ENCODE results near the gene TARBP1. TPM values are rescaled to one million over a fixed set of nuclear protein-coding genes. Genes with fewer than 3 reads are reported as not detected.

The TARBP1 gene
- total RNA-seq, 1 donor from 2014 or later: 9.2 TPM

DNA sequence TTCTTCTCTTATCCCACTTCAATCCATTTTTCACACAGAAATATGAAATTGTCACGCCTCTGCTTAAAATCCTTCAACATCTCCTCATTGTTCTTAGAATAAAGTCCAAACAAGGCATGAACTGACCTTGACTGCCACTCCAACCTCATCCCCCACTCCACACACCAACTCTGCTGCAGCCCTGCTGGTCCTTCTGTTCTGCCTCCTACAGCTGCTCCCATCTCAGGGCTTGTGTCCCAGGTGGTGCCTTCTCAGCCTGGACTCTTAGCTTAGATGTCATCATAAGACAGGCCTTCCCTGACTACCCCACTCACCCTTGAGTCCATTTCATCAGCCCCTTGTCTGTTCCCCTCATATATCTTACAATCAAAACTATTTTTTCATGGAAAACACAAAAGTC is 10.4 kb downstream of the TARBP1 start:
- DNase-seq (no peak), ATAC-seq (ENCODE audit: poor library complexity) (no peak)
- intact Hi-C loops (cut with DNase I): no loop called here

DNA sequence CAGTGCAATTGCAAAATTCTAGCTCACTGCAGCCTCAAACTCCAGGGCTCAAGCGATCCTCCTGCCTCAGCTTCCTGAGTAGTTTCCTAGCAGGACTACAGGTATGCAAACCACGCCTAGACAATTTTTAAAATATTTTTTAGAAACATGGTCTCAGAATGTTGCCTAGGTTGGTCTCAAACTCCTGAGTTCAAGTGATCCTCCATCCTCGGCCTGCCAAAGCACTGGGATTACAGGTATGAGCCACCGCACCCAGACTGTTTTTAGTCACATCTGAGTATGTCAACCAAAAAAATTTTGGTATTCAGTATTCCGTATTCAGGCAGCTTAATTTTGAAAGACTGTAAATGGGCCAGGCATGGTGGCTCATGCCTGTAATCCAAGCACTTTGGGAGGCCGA is 11.2 kb downstream of the TARBP1 start:
- DNase-seq: no peak
- intact Hi-C loops (cut with DNase I): no loop called here
- no peak for ATAC-seq (ENCODE audit: poor library complexity)

DNA sequence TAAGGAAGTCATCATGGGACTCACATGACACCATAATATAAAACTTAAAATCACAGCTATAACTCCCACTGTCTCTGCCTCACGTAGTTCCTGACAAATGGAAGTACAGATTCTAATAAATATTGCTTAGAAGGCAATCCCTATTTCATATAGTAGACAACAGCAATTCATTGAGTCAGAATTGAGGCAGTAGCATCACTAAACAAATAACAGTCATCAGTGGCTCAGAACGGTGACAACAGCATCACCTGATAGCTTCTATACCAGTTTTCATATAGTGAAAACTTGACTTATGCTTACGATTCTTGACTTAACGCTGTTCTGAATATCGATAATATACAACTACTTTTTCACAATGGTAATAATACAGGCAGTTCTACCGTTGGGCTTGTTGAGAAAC is 12.0 kb downstream of the TARBP1 start:
- intact Hi-C loops (cut with DNase I): no loop called here
- no peak for ATAC-seq (ENCODE audit: poor library complexity)

DNA sequence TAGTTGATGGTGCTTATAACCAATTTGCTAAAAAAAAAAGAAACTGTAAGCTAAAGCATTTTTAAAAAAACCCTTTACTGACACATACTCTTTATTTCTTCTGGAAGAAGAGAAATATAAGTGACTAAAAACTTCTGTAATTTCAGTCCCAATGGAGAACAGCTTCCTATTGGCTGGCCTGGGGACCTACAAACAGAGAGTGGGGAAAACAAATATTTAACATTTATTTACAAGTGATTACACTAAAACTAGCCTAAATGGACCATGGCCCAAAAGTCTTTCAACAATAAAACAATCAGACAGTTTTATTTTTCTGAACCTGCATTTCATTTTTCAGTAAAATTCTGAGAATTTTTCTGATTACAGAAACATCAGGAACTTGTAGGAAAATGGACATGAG is 15.2 kb downstream of the TARBP1 start:
- intact Hi-C loops (cut with DNase I): no loop called here
- DNase-seq (no peak), ATAC-seq (ENCODE audit: poor library complexity) (no peak)

More for the DNA sequence above, 12.0 kb downstream of the TARBP1 start:
- no peak for DNase-seq

DNA sequence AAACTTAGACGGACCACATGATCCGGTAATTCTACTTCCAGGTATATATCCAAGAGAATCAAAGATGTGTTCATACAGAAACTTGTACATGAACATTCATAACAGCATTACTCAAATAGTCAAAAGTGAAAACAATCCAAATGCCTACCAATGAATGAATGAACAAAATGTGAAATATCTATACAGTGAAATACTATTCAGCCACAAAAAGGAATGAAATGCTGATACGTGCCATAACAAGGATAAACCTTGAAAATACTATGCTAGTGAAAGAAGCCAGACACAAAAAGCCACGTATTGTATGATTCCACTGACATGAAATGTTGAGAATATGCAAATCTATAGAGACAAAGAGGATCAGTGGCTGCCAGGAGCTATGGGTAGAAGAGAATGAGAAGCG is 18.3 kb downstream of the TARBP1 start:
- intact Hi-C loops (cut with DNase I): no loop called here
- DNase-seq (no peak), ATAC-seq (ENCODE audit: poor library complexity) (no peak)

DNA sequence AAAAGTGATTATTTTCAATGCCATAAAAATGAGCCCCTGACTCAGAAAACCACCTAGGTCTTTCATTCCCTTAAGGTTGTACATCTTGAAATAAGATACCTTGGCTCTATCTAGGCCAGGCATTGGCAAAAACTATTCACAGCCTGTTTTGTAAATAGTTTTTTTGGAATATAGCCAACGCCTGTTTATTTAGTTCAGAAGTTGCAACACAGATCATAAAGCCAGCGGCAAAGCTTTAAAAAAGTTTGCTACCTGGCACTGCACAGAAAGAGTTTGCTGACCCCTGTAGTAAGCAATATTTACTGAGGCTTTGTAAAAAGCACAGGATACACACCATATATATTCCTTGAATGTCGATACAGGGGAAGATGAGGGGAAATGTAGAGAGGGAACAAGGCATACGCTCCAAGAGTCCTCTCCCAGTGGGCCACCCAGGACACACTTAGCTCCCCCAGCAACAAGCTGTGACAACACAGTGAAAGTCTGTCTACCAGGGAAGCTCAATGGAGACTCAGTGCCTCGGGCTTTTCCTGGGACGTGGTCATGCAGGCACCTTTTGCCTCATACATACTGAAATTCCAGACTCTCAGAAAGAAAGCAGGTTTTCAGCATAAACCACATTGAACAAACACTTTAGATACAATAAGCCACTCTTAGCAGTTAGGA is 20.5 kb downstream of the TARBP1 start:
- ATAC-seq (ENCODE audit: poor library complexity) (no peak), DNase-seq (no peak)
- intact Hi-C loops (cut with DNase I): no loop called here

DNA sequence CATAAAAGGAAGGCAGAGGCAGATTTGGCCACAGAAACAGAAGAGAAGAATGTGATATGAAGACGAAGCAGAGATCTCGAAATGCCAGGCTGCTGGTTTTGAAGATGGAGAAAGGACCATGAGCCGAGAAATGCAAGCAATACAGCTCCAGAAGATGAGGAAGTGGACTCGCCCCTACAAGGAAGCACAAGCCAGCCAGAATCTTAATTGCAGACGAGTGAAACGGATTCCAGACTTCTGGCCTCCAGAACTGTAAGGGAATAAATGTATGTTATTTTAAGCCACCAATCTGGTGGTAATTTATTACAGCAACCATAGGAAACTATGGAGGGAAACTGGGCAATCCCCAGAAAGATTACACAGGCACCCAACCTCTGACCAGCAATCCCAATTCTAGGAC is 24.1 kb downstream of the TARBP1 start:
- intact Hi-C loops (cut with DNase I): no loop called here
- no peak for ATAC-seq (ENCODE audit: poor library complexity)

DNA sequence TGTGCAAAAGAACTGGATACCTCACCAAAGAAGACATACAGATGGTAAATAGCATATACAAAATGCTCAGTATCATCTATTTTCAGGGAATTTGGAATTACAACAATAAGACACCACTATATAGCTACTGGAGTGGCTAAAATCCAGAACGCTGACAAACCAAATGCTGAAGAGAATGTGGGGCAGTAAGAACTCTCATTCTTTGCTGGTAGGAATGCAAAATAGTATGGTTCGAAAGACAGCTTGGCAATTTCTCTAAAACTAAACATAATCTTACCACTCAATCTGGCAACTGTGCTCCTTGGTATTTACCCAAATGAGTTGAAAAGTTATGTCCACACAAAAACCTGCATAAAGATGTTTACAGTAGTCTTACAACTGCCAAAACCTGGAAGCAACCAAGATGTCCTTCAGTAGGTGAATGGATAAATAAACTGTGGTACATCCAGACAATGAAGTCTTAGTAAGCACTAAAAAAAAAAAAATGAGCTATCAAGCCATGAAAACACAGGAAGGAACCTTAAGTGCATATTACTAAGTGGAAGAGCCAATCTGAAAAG is 26.5 kb downstream of the TARBP1 start:
- no peak for ATAC-seq (ENCODE audit: poor library complexity)
- DNase-seq: no peak
- intact Hi-C loops (cut with DNase I): no loop called here

More for the DNA sequence above, 24.1 kb downstream of the TARBP1 start:
- DNase-seq: no peak

DNA sequence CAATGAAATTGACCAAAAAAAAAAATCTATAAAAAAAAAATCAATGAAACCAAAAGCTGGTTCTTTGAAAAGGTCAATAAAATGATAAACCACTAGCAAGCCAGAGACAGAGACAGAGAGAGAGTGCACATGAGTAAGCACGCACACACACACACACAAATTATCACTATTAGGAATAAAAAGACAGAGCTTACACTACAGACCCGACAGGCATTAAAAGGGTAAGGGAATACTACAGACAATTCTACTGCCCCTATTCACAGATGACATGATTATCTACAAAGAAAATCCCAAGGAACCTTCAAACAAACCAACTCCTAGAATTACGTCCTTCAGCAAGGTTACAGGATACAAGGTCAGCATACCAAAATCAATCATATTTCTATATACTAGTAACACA is 38.6 kb downstream of the TARBP1 start:
- intact Hi-C loops (cut with DNase I): no loop called here
- no peak for DNase-seq
- no peak for ATAC-seq (ENCODE audit: poor library complexity)

DNA sequence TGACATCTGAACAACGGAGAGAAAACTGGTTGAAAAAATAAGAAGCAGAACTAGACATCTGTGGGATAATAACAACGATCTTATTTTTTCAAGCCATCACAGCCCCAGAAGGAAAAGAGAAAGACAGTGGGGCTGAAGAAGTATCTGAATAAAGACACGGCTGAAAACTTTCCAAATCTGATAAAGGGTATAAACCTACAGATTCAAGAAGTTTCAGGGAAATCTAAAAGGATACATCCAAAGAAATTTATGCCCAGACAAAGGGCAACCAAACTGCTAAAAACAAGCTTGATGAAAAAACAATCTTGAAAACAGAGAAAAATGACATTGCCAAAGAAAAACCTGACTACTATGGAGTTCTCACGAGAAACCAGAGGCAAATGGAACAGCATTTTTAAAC is 40.4 kb downstream of the TARBP1 start:
- no peak for ATAC-seq (ENCODE audit: poor library complexity)
- DNase-seq: no peak
- intact Hi-C loops (cut with DNase I): no loop called here

DNA sequence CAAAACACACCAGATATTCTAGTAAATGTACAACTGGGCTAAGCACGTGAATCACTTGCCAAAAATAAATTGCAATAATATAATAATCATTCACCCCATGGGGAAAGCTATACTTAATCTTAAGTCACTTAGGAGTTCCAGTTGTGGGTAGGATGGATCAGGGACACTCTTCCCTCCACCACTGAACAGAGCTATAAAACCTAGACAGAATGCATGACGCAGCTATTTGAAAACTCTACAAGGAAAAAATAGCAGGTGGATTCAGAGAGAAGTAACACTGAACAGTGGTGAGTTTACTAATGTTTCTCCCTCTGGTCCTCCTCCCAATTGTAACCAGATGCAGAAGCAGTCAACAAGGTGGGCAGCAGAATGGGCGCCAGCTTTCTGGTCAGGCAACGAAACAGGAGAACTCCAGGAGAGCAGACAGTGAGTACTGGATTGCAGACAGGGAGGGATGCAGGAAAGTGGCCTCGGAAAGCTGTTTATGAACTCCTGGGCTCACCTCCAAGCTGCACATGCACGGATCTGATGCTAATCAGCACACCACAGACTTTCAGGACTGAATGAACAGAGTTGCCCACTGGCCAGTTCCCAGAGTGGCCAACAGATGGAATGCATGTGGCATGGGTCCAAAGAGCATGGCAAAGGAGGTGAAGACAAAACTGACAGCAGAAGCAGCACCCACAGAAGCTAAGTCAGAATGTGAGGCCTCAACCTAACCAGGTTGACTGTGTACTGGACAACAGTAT is 41.4 kb downstream of the TARBP1 start:
- intact Hi-C loops (cut with DNase I): no loop called here
- peak; percentile 40 for DNase-seq

DNA sequence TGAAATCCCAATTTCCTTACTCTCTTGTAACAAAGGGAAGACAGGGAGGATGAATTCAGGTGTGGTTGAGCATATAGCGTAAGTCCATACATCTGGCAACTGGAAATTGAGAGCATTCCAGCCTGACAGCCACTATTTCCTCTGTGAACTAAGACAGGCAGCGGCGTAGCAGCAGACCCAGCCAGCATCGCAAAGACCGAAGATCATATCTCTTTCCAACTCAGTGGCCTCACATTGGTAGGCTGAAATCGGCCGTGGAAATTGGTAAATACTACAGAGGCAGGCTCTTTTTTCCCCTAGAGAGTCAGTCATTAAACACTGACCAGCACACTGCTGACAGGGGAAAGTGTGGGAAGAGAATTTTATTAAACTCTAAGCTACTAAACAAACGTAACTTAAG is 43.4 kb downstream of the TARBP1 start:
- intact Hi-C loops (cut with DNase I): no loop called here
- DNase-seq (no peak), ATAC-seq (ENCODE audit: poor library complexity) (no peak)

More for the DNA sequence above, 41.4 kb downstream of the TARBP1 start:
- peak; percentile 43 for ATAC-seq (ENCODE audit: poor library complexity)

DNA sequence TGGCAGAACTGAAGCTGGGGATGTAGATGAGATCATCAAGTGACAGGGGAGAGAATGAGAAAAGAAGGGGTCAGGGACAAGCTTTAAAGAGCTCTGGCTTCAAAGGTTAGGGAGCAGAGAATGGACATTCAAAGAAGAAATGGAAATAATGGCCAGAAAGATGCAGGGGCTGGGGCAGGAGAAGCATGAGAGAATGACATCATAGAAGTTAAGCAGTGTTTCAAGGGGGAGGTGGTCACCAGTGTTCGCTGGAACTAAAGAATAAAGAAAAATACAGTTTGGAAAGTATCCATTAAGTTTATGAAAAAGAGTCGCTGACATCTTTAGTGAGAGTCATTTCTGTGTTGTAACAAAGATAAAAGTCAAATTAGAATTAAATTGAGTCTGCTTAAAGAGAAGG is 44.3 kb downstream of the TARBP1 start:
- DNase-seq: no peak
- ATAC-seq (ENCODE audit: poor library complexity): no peak
- intact Hi-C loops (cut with DNase I): no loop called here

DNA sequence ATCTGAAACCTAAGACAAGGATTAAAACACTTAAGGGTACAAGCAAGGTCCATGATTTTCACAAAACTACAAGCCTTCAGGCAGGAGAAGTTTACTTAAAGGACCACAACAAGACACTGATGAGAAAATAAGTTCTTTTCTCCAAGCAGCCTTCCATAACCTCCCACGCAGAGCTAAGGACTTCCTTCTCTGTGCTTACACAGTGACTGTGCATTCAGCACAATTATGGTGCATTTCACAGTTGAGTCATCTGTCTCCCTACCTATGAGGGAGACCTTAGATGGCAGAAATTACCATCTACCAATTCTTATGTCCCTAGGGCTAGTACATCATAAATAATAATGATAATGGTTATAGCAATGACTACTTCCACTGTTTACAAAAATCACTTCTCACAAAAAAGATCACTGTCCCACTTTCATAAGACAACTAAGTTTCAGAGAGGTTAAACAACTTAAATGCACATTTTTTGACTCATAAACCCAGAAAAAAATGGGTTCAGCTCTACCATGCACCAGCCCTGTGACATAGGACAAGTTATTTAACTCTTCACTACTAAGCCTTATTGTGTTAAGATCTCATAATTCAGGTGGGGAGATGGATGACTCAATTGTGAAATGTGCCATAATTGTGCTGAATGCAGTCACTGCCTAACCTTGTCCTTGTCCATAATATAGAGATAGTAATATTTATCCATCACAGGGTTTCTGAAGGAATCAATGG is 45.3 kb downstream of the TARBP1 start:
- DNase-seq: no peak
- ATAC-seq (ENCODE audit: poor library complexity): no peak
- intact Hi-C loops (cut with DNase I): no loop called here

DNA sequence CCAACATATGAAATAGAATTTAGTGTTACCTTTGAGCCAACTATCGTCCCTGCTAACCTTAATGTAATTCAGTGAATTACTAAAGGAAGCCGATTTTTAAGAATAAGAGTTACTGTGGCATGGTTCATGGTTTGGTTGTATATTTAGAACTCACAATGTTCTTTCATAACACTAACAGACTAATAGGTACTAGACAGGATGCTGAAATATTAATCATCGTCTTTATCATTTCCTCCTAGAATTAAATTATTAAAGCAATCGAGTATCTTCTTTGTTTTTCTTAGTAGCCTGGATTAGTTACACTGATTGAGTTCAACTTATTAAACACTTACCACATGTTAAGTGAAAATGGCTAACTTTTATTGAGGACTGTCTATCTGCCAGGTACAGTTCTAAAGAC is 47.7 kb downstream of the TARBP1 start:
- DNase-seq: no peak
- no peak for ATAC-seq (ENCODE audit: poor library complexity)
- intact Hi-C loops (cut with DNase I): no loop called here

DNA sequence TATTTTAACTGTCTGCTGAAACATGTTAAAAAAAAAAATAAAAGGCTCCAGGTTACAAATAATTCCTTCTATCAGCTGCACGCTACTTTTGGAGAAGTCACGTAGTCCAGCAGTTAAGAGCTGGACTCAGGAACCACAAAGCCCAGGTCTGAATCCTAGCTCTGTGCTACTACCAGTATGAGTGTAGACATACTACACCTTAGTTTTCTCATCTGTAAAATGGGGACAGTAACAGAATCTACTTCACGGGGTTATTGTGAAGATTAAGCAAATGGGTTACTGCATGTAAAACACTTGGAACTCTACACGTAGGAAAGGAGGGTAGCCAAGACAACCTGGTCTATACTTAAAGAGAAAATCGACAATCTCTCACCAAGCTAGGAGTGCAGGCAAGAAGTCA is 48.3 kb downstream of the TARBP1 start:
- DNase-seq: no peak
- intact Hi-C loops (cut with DNase I): no loop called here
- no peak for ATAC-seq (ENCODE audit: poor library complexity)

DNA sequence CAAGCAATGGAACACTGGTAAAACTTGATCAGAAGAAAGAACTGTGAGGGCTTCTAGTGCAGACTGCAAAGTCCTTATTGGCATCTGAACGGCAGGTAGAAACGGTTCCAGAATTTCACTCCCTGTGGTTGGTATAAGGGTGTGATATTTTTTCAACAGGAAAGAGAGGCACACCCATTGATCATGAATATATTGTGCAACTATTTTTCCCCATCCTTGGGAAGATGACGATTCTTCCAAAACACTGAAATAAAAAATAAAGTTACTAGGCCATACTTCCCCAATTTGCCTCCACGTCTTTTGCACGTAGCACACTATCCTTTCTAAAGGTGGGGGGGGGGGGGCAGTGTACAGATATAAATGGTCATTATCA is 49.6 kb downstream of the TARBP1 start:
- DNase-seq (no peak), ATAC-seq (ENCODE audit: poor library complexity) (no peak)
- intact Hi-C loops (cut with DNase I): no loop called here

DNA sequence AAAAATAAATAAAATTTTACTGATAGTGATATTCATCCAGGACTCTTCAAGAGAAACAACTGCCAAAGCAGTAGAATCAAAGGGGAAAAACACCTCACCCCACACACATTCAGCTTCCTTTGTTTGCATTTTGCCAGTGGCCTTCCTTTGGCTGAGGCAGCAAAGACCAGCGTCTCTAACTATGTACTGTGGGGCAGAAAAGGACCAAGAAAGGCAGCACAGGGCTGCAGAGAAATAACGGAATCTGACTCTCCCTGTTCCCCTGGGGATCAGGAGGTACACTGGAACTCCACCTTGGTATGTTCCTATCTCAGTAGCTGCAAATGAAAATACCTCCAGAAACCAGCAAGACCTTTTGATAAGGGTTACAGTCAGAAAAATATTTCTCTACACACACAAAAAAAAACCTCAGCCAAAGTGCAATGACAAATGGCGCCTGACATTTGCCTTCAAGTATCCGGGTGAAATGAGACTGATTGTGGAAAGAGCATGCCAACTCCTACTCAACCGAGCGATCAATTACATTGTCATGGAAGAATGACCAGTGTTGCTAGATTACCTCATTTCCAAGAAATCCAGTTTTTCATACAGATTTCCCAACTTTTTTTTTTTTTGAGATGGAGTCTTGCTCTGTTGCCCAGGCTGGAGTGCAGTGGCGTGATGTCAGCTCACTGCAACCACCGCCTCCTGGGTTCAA is 50.9 kb downstream of the TARBP1 start:
- DNase-seq: no peak
- ATAC-seq (ENCODE audit: poor library complexity): no peak
- intact Hi-C loops (cut with DNase I): no loop called here

DNA sequence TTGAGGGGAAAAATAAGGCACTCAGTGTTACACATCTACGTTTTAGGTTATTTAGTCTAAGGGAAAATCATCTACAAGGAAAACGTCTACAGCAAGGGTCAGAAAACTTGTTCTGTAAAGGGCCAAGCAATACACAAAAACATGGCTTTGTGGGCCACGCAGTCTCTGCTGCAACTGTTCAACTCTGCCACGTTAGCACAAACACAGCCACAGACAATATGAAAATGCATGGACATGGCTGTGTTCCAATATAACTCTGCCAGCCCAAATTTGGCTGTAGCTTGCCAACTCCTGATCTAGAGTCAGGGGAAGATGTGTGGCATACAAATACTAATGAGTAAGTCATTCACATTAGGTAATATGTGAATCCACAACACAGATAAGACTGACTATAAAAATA is 65.0 kb downstream of the TARBP1 start:
- intact Hi-C loops (cut with DNase I): no loop called here
- no peak for ATAC-seq (ENCODE audit: poor library complexity)

More for the DNA sequence above, 65.0 kb downstream of the TARBP1 start:
- DNase-seq: no peak
